Measurements from ENCODE around the gene ADAP1. TPM values are rescaled to one million over a fixed set of nuclear protein-coding genes. Genes with fewer than 3 reads are reported as not detected.

The ADAP1 gene
- total RNA-seq, 1 experiment from 2014 or later = 173 TPM

- no peak overlapping the region for H3K27ac Mint-ChIP-seq (ENCODE audit: unreplicated experiment)
- CTCF ChIA-PET = interaction anchor here (0.6 to 2.1 kb wide), 5 partner anchors 17 to 251 kb away, joined by 3 to 9 read pairs (median 8); partner anchors contain the start of gene COX19
- no peaks in the 10 kb centered on the region for H3K9me3 Mint-ChIP-seq (ENCODE audit: low read depth, unreplicated experiment)
- H3K27me3 Mint-ChIP-seq (ENCODE audit: unreplicated experiment) = no peaks in the 10 kb centered on the region
- peaks cover 2% of the 10 kb centered on the region for H3K4me1 Mint-ChIP-seq (ENCODE audit: low read depth, unreplicated experiment)
- H3K4me3 Mint-ChIP-seq (ENCODE audit: low read depth, unreplicated experiment) = no peak overlapping the region
- no TSS peak for BruUV-seq (replicated peaks)
- TF ChIP-seq, protein P1, sequence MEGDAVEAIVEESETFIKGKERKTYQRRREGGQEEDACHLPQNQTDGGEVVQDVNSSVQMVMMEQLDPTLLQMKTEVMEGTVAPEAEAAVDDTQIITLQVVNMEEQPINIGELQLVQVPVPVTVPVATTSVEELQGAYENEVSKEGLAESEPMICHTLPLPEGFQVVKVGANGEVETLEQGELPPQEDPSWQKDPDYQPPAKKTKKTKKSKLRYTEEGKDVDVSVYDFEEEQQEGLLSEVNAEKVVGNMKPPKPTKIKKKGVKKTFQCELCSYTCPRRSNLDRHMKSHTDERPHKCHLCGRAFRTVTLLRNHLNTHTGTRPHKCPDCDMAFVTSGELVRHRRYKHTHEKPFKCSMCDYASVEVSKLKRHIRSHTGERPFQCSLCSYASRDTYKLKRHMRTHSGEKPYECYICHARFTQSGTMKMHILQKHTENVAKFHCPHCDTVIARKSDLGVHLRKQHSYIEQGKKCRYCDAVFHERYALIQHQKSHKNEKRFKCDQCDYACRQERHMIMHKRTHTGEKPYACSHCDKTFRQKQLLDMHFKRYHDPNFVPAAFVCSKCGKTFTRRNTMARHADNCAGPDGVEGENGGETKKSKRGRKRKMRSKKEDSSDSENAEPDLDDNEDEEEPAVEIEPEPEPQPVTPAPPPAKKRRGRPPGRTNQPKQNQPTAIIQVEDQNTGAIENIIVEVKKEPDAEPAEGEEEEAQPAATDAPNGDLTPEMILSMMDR (IDR thresholded peaks at IDR 0.05; ENCODE audit: unreplicated experiment) = no peak
- H3K36me3 Mint-ChIP-seq (ENCODE audit: insufficient read depth, unreplicated experiment) = peaks cover 64% of the 10 kb centered on the region
- intact Hi-C loops (cut with micrococcal nuclease; ENCODE audit: unreplicated experiment) = no loop called here
- peak; percentile 45 for DNase-seq
Observed at GRCh38 chr7:957418-958220, 3.1 kb upstream of the ADAP1 start.

- BruUV-seq (replicated peaks) = no TSS peak
- intact Hi-C loops (cut with micrococcal nuclease; ENCODE audit: unreplicated experiment) = no loop called here
- peaks cover 12% of the 10 kb centered on the region for H3K4me1 Mint-ChIP-seq (ENCODE audit: low read depth, unreplicated experiment)
- peak overlapping the region; percentile 74 for H3K27ac Mint-ChIP-seq (ENCODE audit: unreplicated experiment)
- CTCF ChIA-PET = interaction anchor here (0.6 to 2.1 kb wide), 2 partner anchors 19 to 42 kb away, joined by 4 to 9 read pairs; no protein-coding TSS in a partner anchor
- TF ChIP-seq, protein P1 (IDR thresholded peaks at IDR 0.05; ENCODE audit: unreplicated experiment) = no peak
- peak overlapping the region; percentile 50 for H3K4me3 Mint-ChIP-seq (ENCODE audit: low read depth, unreplicated experiment)
- H3K9me3 Mint-ChIP-seq (ENCODE audit: low read depth, unreplicated experiment) = no peaks in the 10 kb centered on the region
- H3K27me3 Mint-ChIP-seq (ENCODE audit: unreplicated experiment) = no peaks in the 10 kb centered on the region
- no peak for DNase-seq
- peaks cover 73% of the 10 kb centered on the region for H3K36me3 Mint-ChIP-seq (ENCODE audit: insufficient read depth, unreplicated experiment)
Observed at GRCh38 chr7:956031-956430, 1.6 kb upstream of the ADAP1 start.

DNA sequence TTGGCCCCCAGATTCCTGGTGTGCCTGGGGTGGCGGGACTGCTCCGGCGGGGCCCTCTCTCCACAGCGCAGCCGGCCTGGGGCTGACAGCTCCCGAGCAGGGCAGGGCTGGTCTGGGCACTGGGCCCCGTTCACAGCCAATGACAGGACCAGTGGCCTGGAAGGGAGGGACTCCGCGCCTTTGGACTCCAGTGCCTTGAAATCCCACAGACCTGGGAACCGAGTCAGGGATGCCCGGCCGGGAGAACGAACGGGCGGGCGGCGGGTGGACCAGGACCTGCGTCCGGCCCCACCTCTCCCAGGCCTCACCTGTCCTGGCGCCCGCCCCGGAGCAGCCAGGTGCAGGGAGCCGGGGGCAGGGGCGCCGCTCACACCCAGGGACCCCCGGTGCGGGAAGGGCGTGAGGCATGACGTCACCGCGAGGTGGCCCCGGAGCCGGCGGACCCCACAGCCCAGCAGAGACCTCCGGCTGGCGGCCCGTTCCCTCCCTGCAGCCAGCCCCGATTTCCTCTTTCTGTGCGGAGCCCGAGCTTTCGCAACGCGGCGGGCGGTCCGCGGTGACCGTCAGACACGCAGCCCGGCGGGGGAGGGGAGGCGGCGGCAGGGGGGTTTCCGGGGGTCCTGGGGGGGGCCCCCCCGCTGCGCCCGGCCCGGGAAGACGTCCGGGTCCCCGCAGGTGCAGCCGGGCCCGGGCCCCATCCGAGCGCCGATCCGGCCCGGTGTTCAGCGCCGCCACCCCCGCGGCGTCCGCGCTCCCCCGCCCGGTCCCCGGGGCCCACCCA lies 743 bp downstream of the ADAP1 start:
- no peaks in the 10 kb centered on the region for H3K9me3 Mint-ChIP-seq (ENCODE audit: low read depth, unreplicated experiment)
- H3K27me3 Mint-ChIP-seq (ENCODE audit: unreplicated experiment) = no peaks in the 10 kb centered on the region
- H3K36me3 Mint-ChIP-seq (ENCODE audit: insufficient read depth, unreplicated experiment) = peaks cover 90% of the 10 kb centered on the region
- CTCF ChIA-PET = interaction anchor here (0.6 to 2.8 kb wide), 9 partner anchors 25 to 78 kb away, joined by 3 to 18 read pairs (median 6); partner anchors contain the start of gene GET4
- peak overlapping the region; percentile 97 for H3K27ac Mint-ChIP-seq (ENCODE audit: unreplicated experiment)
- H3K4me1 Mint-ChIP-seq (ENCODE audit: low read depth, unreplicated experiment) = peaks cover 35% of the 10 kb centered on the region
- DNase-seq = peak; percentile 83
- TF ChIP-seq, protein P1 (IDR thresholded peaks at IDR 0.05; ENCODE audit: unreplicated experiment) = no peak
- no TSS peak for BruUV-seq (replicated peaks)
- peak overlapping the region; percentile 65 for H3K4me3 Mint-ChIP-seq (ENCODE audit: low read depth, unreplicated experiment)
- intact Hi-C loops (cut with micrococcal nuclease; ENCODE audit: unreplicated experiment) = no loop called here

- peak overlapping the region; percentile 97 for H3K27ac Mint-ChIP-seq (ENCODE audit: unreplicated experiment)
- TF ChIP-seq, protein P1 (IDR thresholded peaks at IDR 0.05; ENCODE audit: unreplicated experiment) = no peak
- DNase-seq = no peak
- no peaks in the 10 kb centered on the region for H3K27me3 Mint-ChIP-seq (ENCODE audit: unreplicated experiment)
- H3K4me1 Mint-ChIP-seq (ENCODE audit: low read depth, unreplicated experiment) = peaks cover 44% of the 10 kb centered on the region
- CTCF ChIA-PET = interaction anchor here (0.7 to 2.8 kb wide), 9 partner anchors 12 to 1178 kb away, joined by 3 to 18 read pairs (median 7); no protein-coding TSS in a partner anchor
- H3K4me3 Mint-ChIP-seq (ENCODE audit: low read depth, unreplicated experiment) = peak overlapping the region; percentile 65
- no TSS peak for BruUV-seq (replicated peaks)
- intact Hi-C loops (cut with micrococcal nuclease; ENCODE audit: unreplicated experiment) = no loop called here
- peaks cover 93% of the 10 kb centered on the region for H3K36me3 Mint-ChIP-seq (ENCODE audit: insufficient read depth, unreplicated experiment)
- no peaks in the 10 kb centered on the region for H3K9me3 Mint-ChIP-seq (ENCODE audit: low read depth, unreplicated experiment)
Observed at GRCh38 chr7:952548-953441, 1.7 kb downstream of the ADAP1 start.

Measured in Calu3 (cell line).